GM10266 (cell line): ENCODE measurements around the gene CAMK1D.

ENCODE experiments used
- DNase-seq: peaks from one replicate; pipeline ENCODE4 v3.0.0; 2012; ENCODE audit errors: extremely low spot score
- TF ChIP-seq, protein P1 (sequence below): IDR thresholded peaks from 2 replicates; pipeline ENCODE4 v1.5.1; 2012; ENCODE audit warnings: mild to moderate bottlenecking, low read depth; ENCODE audit not compliant: control insufficient read depth, insufficient read depth; ENCODE audit errors: missing control alignments

Gene CAMK1D

DNA sequence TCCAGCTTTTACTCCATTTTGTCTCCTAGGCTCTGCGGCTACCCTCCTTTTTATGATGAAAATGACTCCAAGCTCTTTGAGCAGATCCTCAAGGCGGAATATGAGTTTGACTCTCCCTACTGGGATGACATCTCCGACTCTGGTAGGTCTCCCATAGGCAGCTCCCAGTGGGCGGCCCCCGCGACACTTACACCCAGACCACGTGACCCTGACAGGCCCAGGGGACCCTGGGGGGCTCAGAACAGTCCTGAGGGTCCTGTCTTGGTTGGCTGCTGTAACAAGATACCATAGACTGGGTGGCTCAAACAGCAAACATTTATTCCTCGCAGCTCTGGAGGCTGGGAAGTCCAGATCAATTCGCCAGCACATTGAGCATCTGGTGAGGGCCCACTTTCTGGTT, 464.8 kb downstream of the CAMK1D start:
- DNase-seq = no peak
- TF ChIP-seq, protein P1, sequence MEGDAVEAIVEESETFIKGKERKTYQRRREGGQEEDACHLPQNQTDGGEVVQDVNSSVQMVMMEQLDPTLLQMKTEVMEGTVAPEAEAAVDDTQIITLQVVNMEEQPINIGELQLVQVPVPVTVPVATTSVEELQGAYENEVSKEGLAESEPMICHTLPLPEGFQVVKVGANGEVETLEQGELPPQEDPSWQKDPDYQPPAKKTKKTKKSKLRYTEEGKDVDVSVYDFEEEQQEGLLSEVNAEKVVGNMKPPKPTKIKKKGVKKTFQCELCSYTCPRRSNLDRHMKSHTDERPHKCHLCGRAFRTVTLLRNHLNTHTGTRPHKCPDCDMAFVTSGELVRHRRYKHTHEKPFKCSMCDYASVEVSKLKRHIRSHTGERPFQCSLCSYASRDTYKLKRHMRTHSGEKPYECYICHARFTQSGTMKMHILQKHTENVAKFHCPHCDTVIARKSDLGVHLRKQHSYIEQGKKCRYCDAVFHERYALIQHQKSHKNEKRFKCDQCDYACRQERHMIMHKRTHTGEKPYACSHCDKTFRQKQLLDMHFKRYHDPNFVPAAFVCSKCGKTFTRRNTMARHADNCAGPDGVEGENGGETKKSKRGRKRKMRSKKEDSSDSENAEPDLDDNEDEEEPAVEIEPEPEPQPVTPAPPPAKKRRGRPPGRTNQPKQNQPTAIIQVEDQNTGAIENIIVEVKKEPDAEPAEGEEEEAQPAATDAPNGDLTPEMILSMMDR = no peak

DNA sequence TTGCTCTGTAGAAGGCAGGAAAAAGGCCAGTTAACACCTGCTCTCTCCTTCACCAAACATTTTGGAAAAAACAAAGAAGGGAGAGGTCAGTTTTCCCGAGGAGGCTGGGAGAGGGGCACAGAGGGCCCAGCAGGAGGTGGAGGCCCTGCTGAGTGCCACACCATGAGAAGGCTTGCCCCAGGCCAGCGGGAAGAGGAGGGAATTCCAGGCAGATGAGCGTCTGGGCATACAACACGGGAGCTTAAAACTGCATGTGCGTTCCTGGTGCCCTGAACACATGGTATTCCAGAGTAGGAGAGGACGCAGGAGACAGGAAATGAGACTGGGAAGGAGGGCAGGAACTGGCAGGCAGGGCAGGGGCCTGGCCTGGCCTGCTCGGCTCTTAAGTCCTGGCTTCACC, 469.7 kb downstream of the CAMK1D start:
- no peak for DNase-seq
- TF ChIP-seq, protein P1 = no peak

DNA sequence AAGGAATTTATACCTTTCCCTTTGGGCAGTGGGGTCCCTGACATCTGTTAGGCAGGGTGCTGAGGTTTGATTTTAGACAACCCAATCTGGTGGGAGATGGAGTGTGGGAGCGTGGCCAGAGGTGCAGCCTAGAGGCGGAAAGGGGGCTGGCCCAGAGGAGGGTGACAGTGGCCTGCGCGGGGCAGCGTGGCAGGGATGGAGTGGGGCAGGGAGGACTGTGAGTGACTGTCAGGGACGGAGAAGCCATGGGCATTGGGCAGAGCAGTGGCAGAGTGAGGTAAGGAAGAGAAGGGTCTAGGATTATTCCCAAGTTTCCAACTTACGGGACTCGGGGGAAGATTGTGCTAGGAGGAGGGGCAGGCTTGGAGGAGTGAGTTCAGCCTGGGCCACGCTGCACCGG, 470.3 kb downstream of the CAMK1D start:
- TF ChIP-seq, protein P1 = no peak
- no peak for DNase-seq

DNA sequence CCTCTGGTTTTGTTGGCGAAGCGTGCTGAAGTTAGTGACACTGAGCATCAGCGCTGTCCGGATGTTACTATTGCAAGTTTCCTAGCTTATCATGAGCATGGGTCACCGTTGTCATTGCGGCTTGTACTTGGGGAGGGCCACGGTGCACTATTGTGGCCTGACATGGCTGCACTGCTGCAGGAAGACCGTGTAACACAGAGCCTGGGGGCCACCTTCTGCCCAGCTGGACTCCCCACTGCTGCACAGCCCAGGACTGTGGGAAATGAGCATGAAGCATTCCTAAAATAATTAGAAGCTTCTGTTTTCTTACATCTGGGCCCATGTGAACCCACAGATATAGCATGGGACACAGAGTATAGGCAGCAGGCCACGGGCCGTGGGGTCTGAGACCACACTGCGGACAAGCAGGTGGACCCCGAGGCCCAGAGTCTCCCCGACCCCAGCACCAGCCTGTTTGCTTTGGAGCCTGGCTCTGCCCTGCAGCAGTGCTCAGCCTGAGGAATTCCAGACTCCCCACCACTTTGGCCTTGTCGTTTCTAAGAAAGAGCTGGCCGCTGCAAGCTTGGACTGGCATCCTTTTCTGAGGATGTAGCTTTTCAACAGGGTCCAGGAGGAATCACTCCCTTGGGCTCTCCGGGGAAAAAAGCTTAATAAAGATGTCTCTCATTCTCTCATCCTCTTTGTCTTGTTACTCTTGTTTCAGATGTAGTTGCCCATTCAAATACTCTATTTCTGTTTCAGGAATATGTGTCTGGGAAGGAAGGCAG, 473.0 kb downstream of the CAMK1D start:
- no peak for DNase-seq
- TF ChIP-seq, protein P1 = no peak

DNA sequence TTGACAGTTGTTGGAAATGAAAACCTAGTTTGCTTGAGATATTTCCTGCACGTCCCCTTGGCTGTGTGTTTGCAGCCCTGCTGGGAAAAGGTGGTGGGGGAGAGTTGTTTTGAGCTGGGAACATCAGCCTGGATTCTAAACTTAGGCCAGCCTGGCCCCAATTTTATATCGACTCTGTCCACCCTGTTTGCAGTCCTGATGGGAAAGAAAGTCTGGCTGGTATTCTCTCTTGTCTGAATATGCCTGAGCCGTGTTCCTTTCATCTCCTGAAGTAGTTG, 473.5 kb downstream of the CAMK1D start:
- no peak for DNase-seq
- TF ChIP-seq, protein P1 = no peak

DNA sequence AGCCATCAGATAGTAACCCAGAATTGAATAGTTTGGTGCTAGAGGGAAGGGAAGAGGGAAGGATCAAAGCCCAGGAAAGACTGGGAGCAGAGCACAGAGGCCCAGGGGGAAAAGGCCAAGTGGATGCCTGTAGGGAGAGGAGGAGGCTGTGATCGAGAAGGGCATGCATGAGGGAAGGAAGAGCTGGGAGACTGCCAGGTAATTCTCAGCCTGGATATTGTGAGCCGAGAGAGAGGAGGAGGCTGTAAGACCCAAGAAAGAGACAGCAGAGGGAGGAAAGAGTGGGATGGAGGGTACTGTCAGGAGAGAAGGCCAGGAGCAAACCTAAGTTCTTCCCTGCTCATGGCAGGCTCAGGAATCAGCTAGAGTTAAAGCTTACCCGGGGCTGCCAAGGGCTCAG, 474.0 kb downstream of the CAMK1D start:
- DNase-seq = no peak
- TF ChIP-seq, protein P1 = no peak

DNA sequence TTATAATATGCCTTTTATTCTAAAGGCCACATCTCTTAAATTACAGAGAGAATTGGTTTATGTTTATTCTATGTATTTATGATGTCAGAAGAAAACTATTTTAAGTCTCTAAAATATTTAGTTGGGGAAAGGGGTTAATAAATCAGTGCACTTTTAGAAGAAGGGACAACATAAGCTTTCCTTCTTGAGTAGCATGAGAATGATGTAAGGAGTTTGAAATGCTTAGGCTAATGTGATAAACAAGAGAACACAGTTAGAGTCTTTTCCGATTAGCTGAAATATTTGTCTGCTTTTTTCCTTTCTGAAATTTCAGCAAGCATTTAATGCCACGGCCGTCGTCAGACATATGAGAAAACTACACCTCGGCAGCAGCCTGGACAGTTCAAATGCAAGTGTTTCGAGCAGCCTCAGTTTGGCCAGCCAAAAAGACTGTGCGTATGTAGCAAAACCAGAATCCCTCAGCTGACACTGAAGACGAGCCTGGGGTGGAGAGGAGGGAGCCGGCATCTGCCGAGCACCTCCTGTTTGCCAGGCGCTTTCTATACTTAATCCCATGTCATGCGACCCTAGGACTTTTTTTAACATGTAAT, 476.0 kb downstream of the CAMK1D start:
- TF ChIP-seq, protein P1 = no peak
- no peak for DNase-seq
